ENCODE results near the gene DNMBP. TPM values are rescaled to one million over a fixed set of nuclear protein-coding genes. Genes with fewer than 3 reads are reported as not detected.
A peak's percentile ranks its signal among the peaks of the same experiment; 100 is the strongest.

The DNMBP gene
- total RNA-seq, 2 experiments from 2014 or later: 5.2 to 6.0 TPM

DNA sequence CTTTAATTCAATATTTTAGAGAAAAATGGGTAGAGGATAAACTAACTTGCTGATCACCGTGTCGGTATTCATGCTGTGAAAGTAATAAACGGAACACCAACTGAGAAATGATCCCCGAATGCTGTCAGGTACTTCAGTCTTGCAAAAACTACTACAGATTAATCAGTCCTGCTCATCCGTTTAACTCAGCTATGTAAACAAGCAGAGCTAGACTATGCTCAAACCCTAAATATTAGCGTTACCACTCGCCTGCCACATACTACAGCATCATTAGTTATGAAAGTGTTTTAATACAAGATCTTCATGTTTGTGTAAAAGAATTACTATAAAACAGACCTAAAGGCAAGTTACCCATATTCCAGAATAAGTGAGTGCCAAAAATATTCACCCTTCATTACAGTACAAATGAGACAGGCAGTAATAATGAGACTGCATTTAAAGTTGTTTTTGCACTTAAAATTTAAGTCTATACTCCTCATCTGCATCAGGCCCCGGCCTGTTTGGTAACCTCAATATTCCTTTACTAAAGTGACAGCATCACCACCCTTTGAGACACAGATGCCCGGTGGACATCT lies 952 bp downstream of the DNMBP start:
- Mint-ChIP-seq H3K27me3 (peaks cover 16% of the 10 kb centered on the region), H3K4me3 (peak overlapping the region; percentile 89), H3K9me3 (no peaks in the 10 kb centered on the region), H3K36me3 (peaks cover 1% of the 10 kb centered on the region), H3K4me1 (peaks cover 29% of the 10 kb centered on the region), H3K27ac (no peak overlapping the region)
- ATAC-seq (ENCODE audit: low read depth): no peak
- POLR2A ChIA-PET: no interaction called here
- no peak for DNase-seq

DNA sequence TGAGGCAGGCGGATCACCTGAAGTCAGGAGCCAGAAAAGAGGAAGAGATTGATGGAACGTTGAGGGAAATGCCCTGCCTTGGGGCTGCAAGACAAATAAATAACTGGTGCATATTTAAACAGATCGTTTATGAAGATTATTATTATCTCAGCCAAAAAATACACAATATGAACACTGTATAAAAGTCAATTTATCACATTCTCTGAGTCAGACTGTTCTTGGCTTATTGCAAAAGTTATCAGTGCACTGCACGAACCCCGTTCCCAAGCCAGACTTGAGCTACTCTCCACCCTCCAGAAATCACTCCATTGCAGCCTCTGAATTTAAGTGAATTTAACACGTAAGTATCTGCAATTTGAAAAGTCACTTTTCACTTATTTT lies 1.6 kb downstream of the DNMBP start:
- no peak for DNase-seq
- peaks cover 1% of the 10 kb centered on the region for H3K36me3 Mint-ChIP-seq
- H3K4me1 Mint-ChIP-seq: peaks cover 29% of the 10 kb centered on the region
- POLR2A ChIA-PET: no interaction called here
- no peaks in the 10 kb centered on the region for H3K9me3 Mint-ChIP-seq
- no peak for ATAC-seq (ENCODE audit: low read depth)
- H3K27ac Mint-ChIP-seq: no peak overlapping the region
- peaks cover 16% of the 10 kb centered on the region for H3K27me3 Mint-ChIP-seq
- H3K4me3 Mint-ChIP-seq: peak overlapping the region; percentile 89

DNA sequence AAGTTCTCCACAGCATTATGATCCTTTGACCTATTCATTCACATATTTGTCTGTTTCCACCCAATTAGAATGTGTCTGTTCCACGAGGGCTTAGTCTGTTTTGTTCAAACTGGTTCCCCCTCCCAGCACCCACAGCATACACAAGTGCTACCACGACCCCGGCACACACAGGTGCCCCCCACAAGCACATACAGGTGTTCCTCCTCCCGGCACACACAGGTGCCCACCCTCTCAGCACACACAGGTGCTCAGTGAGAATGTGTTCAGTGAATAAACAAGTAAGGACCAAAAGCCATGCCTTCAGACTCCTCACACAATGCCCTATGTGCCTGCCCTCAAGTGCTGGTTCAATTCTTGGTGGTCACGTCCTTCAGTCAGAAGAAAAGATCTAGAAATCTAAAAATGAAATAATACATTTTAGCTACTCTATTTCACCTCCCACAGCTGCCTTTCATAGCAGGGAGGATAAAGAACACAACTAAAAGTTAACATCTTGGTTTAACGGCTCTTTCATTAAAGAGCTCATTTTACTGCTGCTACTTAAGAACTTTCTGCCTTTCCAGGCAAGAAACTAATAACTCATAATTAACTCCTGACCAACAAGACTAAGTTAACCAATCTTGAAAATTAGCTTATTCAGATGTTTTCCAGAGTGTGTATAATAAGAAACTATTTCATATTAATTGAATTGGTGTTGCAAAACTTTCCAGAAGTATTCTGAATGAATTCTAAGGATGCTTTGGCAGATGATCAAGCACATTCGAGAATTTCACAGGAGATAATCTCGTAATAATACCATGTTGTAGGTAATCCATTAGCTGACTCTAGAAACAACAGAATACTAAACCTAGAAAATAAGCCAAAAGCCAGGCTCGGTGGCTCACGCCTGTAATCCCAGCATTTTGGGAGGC lies 2.3 kb downstream of the DNMBP start:
- Mint-ChIP-seq H3K27ac (no peak overlapping the region), H3K4me3 (peak overlapping the region; percentile 25), H3K36me3 (peaks cover 1% of the 10 kb centered on the region), H3K4me1 (peaks cover 29% of the 10 kb centered on the region), H3K27me3 (peaks cover 16% of the 10 kb centered on the region), H3K9me3 (no peaks in the 10 kb centered on the region)
- DNase-seq: no peak
- ATAC-seq (ENCODE audit: low read depth): no peak
- POLR2A ChIA-PET: interaction anchor here (1.0 kb wide), 1 partner anchor 14 kb away, joined by 3 read pairs; no protein-coding TSS in a partner anchor

DNA sequence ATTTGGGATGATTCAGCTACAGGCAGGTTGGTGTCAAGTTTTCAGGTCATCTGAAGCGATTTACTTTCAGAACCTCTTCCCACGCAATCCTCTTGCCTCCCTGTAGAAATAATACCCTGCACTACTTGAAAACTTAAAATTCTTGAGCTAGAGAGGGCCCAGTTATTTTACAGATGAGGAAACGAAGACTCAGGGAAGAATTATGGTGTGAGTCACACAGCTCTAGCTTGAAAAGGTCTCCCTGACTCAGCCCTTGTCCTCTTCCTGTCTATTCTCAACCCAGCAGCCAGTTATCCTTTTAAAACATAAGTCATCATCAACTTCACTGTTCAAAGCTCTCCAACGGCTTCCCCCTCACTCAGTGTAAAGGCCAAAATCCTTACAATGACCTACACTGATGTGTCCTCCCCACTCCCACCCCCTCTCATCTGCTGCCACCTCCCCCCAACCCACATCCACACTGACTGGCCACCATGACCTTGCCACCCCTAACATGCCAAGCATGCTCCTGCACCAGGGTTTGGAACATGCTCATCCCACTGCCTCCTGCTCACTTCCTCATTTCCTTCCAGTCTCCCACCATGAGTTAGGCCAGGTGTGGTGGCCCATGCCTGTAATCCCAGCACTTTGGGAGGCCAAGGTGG lies 3.4 kb downstream of the DNMBP start:
- peaks cover 16% of the 10 kb centered on the region for H3K27me3 Mint-ChIP-seq
- ATAC-seq (ENCODE audit: low read depth): no peak
- POLR2A ChIA-PET: no interaction called here
- DNase-seq: no peak
- no peaks in the 10 kb centered on the region for H3K9me3 Mint-ChIP-seq
- no peak overlapping the region for H3K4me3 Mint-ChIP-seq
- no peak overlapping the region for H3K27ac Mint-ChIP-seq
- peaks cover 29% of the 10 kb centered on the region for H3K4me1 Mint-ChIP-seq
- peaks cover 1% of the 10 kb centered on the region for H3K36me3 Mint-ChIP-seq

DNA sequence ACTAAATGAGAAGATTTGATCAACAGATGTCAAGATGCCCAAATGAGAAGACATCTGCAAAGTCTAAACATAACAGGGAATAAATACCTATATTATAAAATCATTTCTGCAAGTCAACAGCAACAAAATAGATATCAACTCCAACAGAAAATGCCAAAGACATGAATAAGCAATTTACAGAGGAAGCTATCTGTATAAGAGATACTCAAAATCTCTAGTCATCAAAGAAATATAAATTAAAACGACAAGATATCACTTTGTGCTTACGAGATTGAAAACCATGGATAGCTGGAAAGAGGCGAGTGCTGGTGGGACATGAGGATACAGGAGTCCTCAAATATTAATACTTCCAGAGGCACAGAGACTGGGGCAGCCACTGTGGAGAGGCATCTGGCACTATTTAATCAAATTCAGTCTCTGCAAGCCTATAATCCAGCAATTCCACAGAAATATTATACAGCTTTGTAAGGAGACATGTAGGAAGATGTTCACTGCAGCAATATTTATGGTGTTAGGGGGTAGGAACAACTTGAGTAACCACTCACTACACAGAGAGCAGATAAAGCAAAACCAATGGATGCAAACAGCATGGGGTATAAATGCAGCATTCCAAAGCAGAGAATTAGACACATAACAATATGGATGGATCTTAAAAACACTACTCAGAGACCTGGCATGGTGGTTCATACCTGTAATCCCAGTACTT lies 4.8 kb downstream of the DNMBP start:
- H3K27ac Mint-ChIP-seq: no peak overlapping the region
- H3K4me1 Mint-ChIP-seq: peaks cover 22% of the 10 kb centered on the region
- no peak for ATAC-seq (ENCODE audit: low read depth)
- no peak overlapping the region for H3K4me3 Mint-ChIP-seq
- H3K9me3 Mint-ChIP-seq: no peaks in the 10 kb centered on the region
- no peak for DNase-seq
- POLR2A ChIA-PET: no interaction called here
- peaks cover 1% of the 10 kb centered on the region for H3K36me3 Mint-ChIP-seq
- peaks cover 5% of the 10 kb centered on the region for H3K27me3 Mint-ChIP-seq

DNA sequence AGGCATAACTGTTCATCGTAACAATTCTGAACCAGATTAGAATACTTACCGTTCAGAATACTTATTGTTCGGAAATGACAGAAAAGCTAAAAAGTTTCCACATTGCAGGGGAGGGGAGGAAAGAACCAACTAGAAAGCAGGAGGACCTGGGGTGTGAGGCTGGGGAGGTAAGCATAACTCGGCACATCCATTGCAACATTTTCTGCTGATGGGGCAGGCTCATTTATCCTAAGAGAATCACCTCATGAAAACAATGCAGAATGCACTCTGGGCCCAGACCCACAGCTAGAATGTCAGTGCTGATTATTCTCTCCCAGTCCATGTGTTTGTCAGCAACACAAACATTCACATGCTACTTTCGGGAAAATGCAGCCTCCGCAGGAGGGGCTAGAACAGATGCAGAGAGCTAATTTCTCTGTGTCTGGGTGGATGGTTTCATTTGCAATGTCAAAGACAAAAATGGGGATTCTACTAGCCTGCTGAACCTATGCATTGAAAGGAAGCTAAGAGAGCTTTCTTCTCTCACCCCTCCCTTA lies 9.6 kb downstream of the DNMBP start:
- POLR2A ChIA-PET: no interaction called here
- H3K9me3 Mint-ChIP-seq: peaks cover 2% of the 10 kb centered on the region
- H3K4me3 Mint-ChIP-seq: no peak overlapping the region
- H3K27ac Mint-ChIP-seq: no peak overlapping the region
- H3K36me3 Mint-ChIP-seq: peaks cover 5% of the 10 kb centered on the region
- peaks cover 3% of the 10 kb centered on the region for H3K4me1 Mint-ChIP-seq
- peaks cover 3% of the 10 kb centered on the region for H3K27me3 Mint-ChIP-seq
- ATAC-seq (ENCODE audit: low read depth) (no peak), DNase-seq (no peak)

DNA sequence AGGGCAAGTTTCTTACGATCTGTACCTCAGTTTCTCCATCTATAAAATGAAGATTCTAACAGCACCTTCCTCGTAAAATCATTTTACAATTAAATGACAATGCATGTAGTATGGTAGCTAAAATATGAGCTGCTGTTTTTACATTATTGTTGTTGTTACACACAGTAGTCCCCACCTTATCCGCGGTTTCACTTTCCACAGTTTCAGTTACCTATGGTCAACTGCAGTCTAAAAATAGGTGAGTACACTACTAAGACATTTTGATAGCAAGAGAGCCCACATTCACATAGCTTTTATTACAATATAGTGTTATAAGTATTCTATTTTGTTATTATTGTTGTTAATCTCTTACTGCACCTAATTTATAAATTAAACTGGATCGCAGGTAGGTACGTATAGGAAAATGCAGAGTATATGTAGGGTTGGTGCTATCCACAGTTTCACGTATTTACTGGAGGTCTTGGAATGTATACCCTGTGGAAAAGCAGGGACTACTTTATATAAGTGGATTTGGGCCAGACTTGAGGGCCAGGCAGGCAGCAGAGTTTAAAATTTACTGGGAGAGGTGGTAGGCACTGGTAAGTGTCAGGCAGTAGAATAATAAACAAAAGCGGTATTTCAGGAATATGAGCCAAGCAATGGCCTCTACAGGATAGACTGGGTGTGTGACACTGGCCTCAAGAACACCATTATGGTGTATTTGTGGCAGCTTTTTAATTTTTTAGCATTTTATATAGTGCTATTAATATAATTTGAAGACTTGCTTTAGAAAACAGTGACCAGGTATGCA lies 10.2 kb downstream of the DNMBP start:
- H3K9me3 Mint-ChIP-seq: peaks cover 2% of the 10 kb centered on the region
- H3K27ac Mint-ChIP-seq: no peak overlapping the region
- ATAC-seq (ENCODE audit: low read depth) (no peak), DNase-seq (no peak)
- peaks cover 9% of the 10 kb centered on the region for H3K4me1 Mint-ChIP-seq
- peaks cover 3% of the 10 kb centered on the region for H3K27me3 Mint-ChIP-seq
- peaks cover 6% of the 10 kb centered on the region for H3K36me3 Mint-ChIP-seq
- H3K4me3 Mint-ChIP-seq: no peak overlapping the region
- POLR2A ChIA-PET: no interaction called here

DNA sequence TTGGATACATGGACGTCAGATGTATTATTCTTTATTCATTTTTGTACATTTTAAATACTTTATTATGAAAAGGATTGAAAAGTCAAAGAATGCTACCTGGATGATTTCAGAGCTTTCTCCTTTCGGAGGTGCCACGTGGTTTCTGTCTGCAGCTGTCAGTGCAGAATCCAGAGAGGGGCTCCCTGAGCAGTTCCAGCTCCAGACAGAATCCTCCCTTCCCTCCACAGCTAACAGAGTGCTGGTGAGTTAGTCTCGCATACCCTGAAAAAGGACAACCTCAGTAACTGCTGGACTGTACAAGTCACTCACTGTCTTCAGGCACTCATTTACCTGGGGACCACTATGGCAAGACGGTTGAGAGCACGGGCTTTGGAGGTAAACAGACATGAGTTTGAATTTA lies 10.9 kb downstream of the DNMBP start:
- no peak overlapping the region for H3K4me3 Mint-ChIP-seq
- no peak overlapping the region for H3K27ac Mint-ChIP-seq
- peaks cover 2% of the 10 kb centered on the region for H3K9me3 Mint-ChIP-seq
- H3K27me3 Mint-ChIP-seq: peaks cover 3% of the 10 kb centered on the region
- DNase-seq (no peak), ATAC-seq (ENCODE audit: low read depth) (no peak)
- POLR2A ChIA-PET: no interaction called here
- peaks cover 6% of the 10 kb centered on the region for H3K36me3 Mint-ChIP-seq
- H3K4me1 Mint-ChIP-seq: peaks cover 15% of the 10 kb centered on the region

DNA sequence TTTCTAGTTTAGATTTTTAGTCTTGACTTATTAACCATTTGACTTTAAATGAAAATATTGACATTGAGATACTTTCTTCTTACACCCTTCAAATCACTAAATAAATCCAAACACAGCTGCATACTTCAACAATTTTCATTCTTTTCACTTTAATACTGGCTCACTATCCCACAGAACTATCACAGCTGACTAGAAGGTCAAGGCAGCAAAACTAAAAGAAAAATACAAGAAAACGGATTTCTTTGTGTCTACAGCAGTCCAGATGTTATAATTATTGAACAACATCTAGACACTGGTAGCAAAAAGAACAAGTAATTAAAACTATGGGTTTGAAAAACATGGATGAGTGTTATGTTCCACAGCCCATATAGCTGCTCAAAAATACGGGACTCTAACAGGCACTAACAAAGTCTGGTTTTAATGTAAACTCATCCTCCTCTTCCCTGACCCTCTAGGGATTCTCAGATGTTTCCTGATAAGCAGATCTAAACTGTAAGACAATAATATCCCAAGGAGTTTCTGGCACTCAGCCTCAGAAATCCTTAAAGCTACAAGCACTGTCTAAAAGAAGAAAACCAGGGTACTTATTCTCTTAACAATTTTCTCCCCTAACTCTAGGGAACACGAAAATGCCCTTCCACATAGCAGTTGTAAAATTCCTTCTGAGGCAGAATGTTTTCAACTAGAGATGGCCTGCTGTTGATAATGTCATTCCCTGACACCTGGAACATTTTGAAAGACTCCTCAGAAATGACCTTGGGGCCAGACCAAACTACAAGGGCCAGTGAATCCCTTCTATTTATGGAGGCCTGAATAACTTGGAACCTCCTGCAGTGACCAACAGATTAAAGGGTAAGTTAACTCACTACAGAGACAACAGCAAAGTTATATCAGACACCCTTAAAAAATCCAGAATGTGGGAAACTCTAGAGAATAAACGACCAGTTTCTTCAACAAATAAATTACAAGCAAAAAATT lies 12.8 kb downstream of the DNMBP start:
- POLR2A ChIA-PET: no interaction called here
- Mint-ChIP-seq H3K4me3 (no peak overlapping the region), H3K36me3 (peaks cover 6% of the 10 kb centered on the region), H3K27me3 (no peaks in the 10 kb centered on the region), H3K4me1 (peaks cover 19% of the 10 kb centered on the region), H3K9me3 (peaks cover 2% of the 10 kb centered on the region), H3K27ac (no peak overlapping the region)
- ATAC-seq (ENCODE audit: low read depth): no peak
- no peak for DNase-seq

DNA sequence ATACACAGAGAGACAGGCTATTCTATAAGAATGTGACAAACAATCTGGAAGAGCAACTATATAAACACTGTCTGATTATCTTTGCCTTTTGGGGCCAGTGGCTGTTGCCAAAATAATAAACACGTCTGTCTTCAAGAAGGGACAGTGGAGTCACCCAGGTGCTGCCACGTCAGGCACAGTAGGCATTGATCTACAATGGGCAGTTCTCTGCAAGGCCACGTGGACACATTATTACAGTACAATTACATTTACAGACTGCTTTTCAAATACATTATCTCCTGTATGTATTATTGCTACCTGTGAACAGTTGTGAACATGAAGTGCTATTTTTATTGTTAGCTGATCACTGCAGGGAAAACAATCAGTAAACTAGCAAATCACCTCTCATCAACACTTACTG lies 14.0 kb downstream of the DNMBP start:
- no peak overlapping the region for H3K27ac Mint-ChIP-seq
- POLR2A ChIA-PET: no interaction called here
- peaks cover 19% of the 10 kb centered on the region for H3K4me1 Mint-ChIP-seq
- peaks cover 6% of the 10 kb centered on the region for H3K36me3 Mint-ChIP-seq
- ATAC-seq (ENCODE audit: low read depth) (no peak), DNase-seq (no peak)
- H3K4me3 Mint-ChIP-seq: no peak overlapping the region
- H3K9me3 Mint-ChIP-seq: peaks cover 2% of the 10 kb centered on the region
- H3K27me3 Mint-ChIP-seq: no peaks in the 10 kb centered on the region

DNA sequence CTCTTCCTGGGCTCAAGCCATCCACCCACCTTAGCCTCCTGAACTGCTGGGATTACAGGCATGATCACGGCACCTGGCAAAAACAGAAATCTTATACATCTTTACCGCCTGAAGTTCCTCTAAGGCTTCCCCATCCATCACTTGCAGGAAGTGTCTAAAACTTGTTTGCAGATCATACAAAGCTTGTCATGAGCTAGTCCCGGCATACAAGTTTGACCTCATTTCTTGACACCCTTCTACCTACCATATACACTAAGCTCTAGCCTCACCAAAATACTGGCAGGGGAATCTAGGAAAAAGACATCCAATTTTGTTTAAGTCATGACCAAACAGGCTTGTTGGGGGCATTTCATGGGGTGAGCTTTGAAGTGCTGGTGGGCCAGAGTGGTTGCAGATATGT lies 14.5 kb downstream of the DNMBP start:
- peaks cover 19% of the 10 kb centered on the region for H3K4me1 Mint-ChIP-seq
- no peaks in the 10 kb centered on the region for H3K27me3 Mint-ChIP-seq
- no peak for DNase-seq
- POLR2A ChIA-PET: interaction anchor here (0.8 kb wide), 1 partner anchor 135 kb away, joined by 4 read pairs; no protein-coding TSS in a partner anchor
- no peak for ATAC-seq (ENCODE audit: low read depth)
- peaks cover 2% of the 10 kb centered on the region for H3K9me3 Mint-ChIP-seq
- H3K36me3 Mint-ChIP-seq: peaks cover 6% of the 10 kb centered on the region
- no peak overlapping the region for H3K4me3 Mint-ChIP-seq
- no peak overlapping the region for H3K27ac Mint-ChIP-seq

DNA sequence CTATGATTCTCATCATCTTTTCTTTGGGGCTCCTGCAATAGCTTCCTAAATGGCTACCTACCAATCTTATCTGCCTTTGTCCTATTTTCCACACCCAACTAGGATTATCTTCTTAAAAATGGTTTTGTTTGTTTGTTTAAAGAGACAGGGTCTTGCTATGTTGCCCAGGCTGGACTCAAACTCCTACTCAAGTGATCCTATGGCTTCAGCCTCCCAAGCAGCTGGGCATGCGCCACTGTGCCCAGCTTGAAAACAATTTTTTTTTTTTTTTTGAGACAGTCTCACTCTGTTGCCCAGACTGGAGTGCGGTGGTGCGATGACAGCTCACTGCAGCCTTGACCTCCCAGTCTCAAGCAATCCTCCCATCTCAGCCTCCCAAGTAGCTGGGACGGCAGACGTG lies 14.9 kb downstream of the DNMBP start:
- ATAC-seq (ENCODE audit: low read depth) (no peak), DNase-seq (no peak)
- H3K4me1 Mint-ChIP-seq: peaks cover 19% of the 10 kb centered on the region
- H3K9me3 Mint-ChIP-seq: peaks cover 2% of the 10 kb centered on the region
- H3K36me3 Mint-ChIP-seq: peaks cover 6% of the 10 kb centered on the region
- POLR2A ChIA-PET: interaction anchor here (0.8 to 1.4 kb wide), 3 partner anchors 15 to 262 kb away, joined by 4 to 6 read pairs (median 4); partner anchors contain the start of genes COX15, CUTC and DNMBP
- no peaks in the 10 kb centered on the region for H3K27me3 Mint-ChIP-seq
- peak overlapping the region; percentile 67 for H3K27ac Mint-ChIP-seq
- H3K4me3 Mint-ChIP-seq: peak overlapping the region; percentile 73

Measured in activated naive CD8-positive, alpha-beta T cell treated with anti-CD3 and anti-CD28 coated beads, Interleukin-2, amount 10 ng/mL, durations not matched to agents 7 days and 5 days (primary cell).